Hepatic stellate cell (primary cell): Measurements from ENCODE around the gene KIF13A.

Experiments
- DNase-seq: peaks from one replicate; pipeline ENCODE4 v3.0.0; 2011; ENCODE audit warnings: low spot score

KIF13A gene

GRCh38 chr6:17719323-17720041 lies 268.0 kb downstream of the KIF13A start:
- DNase-seq: no peak

GRCh38 chr6:17716221-17716620 lies 271.2 kb downstream of the KIF13A start:
- no peak for DNase-seq

GRCh38 chr6:17714879-17715851 lies 272.3 kb downstream of the KIF13A start:
- DNase-seq: peak; percentile 78

DNA sequence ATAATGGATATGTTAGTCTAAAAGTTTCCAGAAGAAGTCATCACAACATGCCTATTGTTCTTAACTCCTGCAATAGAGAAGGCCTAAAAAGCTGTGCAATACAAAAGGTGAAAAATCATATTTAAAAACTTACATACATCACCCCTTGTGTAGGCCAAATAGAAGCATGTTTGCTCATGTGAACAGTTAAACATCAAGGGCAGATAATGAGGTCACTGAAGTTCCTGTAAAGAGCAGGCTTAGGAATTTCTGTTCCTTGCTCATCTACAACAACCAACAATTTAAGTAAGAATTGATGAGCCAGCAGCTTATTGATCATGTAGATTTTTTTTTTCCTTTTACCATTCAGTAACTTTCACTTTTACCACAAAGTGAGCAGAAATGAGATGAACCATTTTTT lies 273.3 kb downstream of the KIF13A start:
- DNase-seq: no peak

DNA sequence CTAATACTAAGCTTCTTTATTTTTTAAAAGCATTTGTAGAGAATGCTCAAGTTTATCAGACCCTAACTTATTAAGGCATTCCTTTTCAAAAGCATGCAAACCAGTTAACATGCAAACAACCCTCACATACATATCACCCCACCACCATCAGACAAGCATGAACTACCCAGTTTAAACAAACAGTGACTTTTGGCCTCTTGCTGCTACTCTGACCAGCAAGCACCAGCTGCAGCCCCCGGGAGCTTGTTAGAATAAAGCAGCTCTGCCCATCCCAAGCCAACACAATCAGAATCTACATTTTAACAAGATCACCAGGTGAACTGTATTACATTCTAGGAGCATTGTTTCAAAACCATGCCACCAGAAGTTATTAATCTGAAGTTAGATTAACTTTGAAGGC lies 274.9 kb downstream of the KIF13A start:
- no peak for DNase-seq

- peak; percentile 47 for DNase-seq
These were observed 277.1 kb downstream of the KIF13A start for GRCh38 chr6:17710331-17710730.

DNA sequence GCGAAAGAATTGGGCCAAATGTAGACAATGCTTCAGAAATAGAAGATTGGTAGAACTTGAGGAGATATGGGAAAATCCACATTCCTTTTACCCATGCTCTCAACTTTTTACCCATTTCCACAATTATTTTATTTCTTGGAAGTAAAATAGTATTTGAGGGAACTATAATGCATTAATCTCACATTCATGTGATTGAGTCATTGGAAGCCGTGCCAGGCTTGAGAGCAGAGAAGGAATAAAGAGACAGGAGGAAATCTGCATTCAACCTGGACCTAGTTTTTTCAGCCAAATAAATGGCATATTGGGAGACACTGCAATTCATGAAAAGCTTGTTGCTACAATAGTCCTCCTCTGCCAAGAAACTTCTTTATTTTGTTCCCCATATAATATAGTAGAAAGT lies 278.0 kb downstream of the KIF13A start:
- DNase-seq: no peak
